ENCODE data around the gene CALHM1.

CALHM1 gene

GRCh38 chr10:103415581-103415980, 43.1 kb downstream of the CALHM1 start:
- H3K9me3 ChIP-seq (ENCODE audit: insufficient read depth, low read length) = no peaks in the 10 kb centered on the region
- no peaks in the 10 kb centered on the region for H4K20me1 ChIP-seq (ENCODE audit: insufficient read depth, low read length)
- no peak overlapping the region for H3K9ac ChIP-seq (ENCODE audit: low read length)
- H3K36me3 ChIP-seq (replicated peaks; ENCODE audit: low read depth, low read length) = peaks cover 39% of the 10 kb centered on the region
- H3K79me2 ChIP-seq (ENCODE audit: low read length) = no peaks in the 10 kb centered on the region
- H3K27me3 ChIP-seq (ENCODE audit: low read depth, low read length) = no peaks in the 10 kb centered on the region
- H3K27ac ChIP-seq (ENCODE audit: low read length) = no peak overlapping the region
- no peak overlapping the region for H2AFZ ChIP-seq (ENCODE audit: low read depth, low read length)
- TF ChIP-seq, protein P1, sequence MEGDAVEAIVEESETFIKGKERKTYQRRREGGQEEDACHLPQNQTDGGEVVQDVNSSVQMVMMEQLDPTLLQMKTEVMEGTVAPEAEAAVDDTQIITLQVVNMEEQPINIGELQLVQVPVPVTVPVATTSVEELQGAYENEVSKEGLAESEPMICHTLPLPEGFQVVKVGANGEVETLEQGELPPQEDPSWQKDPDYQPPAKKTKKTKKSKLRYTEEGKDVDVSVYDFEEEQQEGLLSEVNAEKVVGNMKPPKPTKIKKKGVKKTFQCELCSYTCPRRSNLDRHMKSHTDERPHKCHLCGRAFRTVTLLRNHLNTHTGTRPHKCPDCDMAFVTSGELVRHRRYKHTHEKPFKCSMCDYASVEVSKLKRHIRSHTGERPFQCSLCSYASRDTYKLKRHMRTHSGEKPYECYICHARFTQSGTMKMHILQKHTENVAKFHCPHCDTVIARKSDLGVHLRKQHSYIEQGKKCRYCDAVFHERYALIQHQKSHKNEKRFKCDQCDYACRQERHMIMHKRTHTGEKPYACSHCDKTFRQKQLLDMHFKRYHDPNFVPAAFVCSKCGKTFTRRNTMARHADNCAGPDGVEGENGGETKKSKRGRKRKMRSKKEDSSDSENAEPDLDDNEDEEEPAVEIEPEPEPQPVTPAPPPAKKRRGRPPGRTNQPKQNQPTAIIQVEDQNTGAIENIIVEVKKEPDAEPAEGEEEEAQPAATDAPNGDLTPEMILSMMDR (IDR thresholded peaks at IDR 0.05; ENCODE audit: low read depth, low read length) = no peak
- TF ChIP-seq EZH2phosphoT487 (IDR thresholded peaks at IDR 0.05; ENCODE audit: low read depth) = no peak
- H3K4me3 ChIP-seq (ENCODE audit: low read length) = no peak overlapping the region
- no peaks in the 10 kb centered on the region for H3K4me1 ChIP-seq (ENCODE audit: low read length)
- no peak overlapping the region for H3K4me2 ChIP-seq (ENCODE audit: low read length)

- H3K9me3 ChIP-seq (ENCODE audit: insufficient read depth, low read length) = no peaks in the 10 kb centered on the region
- H3K9ac ChIP-seq (ENCODE audit: low read length) = no peak overlapping the region
- TF ChIP-seq, protein P1 (IDR thresholded peaks at IDR 0.05; ENCODE audit: low read depth, low read length) = no peak
- TF ChIP-seq EZH2phosphoT487 (IDR thresholded peaks at IDR 0.05; ENCODE audit: low read depth) = no peak
- H3K79me2 ChIP-seq (ENCODE audit: low read length) = no peaks in the 10 kb centered on the region
- peaks cover 36% of the 10 kb centered on the region for H3K36me3 ChIP-seq (replicated peaks; ENCODE audit: low read depth, low read length)
- H3K4me2 ChIP-seq (ENCODE audit: low read length) = no peak overlapping the region
- no peaks in the 10 kb centered on the region for H3K4me1 ChIP-seq (ENCODE audit: low read length)
- no peak overlapping the region for H2AFZ ChIP-seq (ENCODE audit: low read depth, low read length)
- no peaks in the 10 kb centered on the region for H4K20me1 ChIP-seq (ENCODE audit: insufficient read depth, low read length)
- H3K27me3 ChIP-seq (ENCODE audit: low read depth, low read length) = no peaks in the 10 kb centered on the region
- no peak overlapping the region for H3K27ac ChIP-seq (ENCODE audit: low read length)
- no peak overlapping the region for H3K4me3 ChIP-seq (ENCODE audit: low read length)
These were observed 45.1 kb downstream of the CALHM1 start for GRCh38 chr10:103413564-103413963.

Measured in OCI-LY3 (cell line).